Lung (tissue), 12 donors: ENCODE measurements around the gene C8A. TPM values are rescaled to one million over a fixed set of nuclear protein-coding genes. Genes with fewer than 3 reads are reported as not detected.

Experiments
- ATAC-seq: fragments of 200-7000 bp; cut with Tn5 transposase; one replicate; pipeline ENCODE4 v1.9.1; 2020; ENCODE audit warnings: moderate number of reproducible peaks; ENCODE audit not compliant: insufficient read depth, low FRiP score
- DNase-seq, 3 donors: peaks; one replicate each; pipeline ENCODE4 v3.0.0-alpha.2; 2013 to 2017
- H3K27ac ChIP-seq, 2 donors: one replicate each; pipeline ENCODE4 v1.5.1; 2013; ENCODE audit warnings: mild to moderate bottlenecking in 2 of 2, moderate library complexity in 2 of 2, control low read depth in 1 of 2, inconsistent platforms in 1 of 2, low read depth in 1 of 2, low read length in 1 of 2
- H3K27me3 ChIP-seq, 3 donors: one replicate each; pipeline ENCODE4 v1.5.1; 2013; ENCODE audit warnings: low read length in 2 of 3; ENCODE audit not compliant: control insufficient read depth in 3 of 3, insufficient read depth in 3 of 3
- H3K36me3 ChIP-seq, 4 donors: one replicate each; pipeline ENCODE4 v1.5.1; 2013; ENCODE audit warnings: low read length in 4 of 4, mild to moderate bottlenecking in 1 of 4, moderate library complexity in 1 of 4; ENCODE audit not compliant: control insufficient read depth in 4 of 4, insufficient read depth in 4 of 4
- H3K4me1 ChIP-seq, 5 donors: one replicate each; pipeline ENCODE4 v1.5.1; 2013; ENCODE audit warnings: low read length in 5 of 5, mild to moderate bottlenecking in 2 of 5, moderate library complexity in 1 of 5; ENCODE audit not compliant: control insufficient read depth in 5 of 5, insufficient read depth in 5 of 5
- H3K4me3 ChIP-seq: one replicate; pipeline ENCODE4 v1.5.1; 2013; ENCODE audit warnings: mild to moderate bottlenecking, control low read depth, moderate library complexity
- H3K9ac ChIP-seq, 2 donors: one replicate each; pipeline ENCODE4 v1.5.1; 2013; ENCODE audit warnings: low read length in 2 of 2, control low read depth in 1 of 2; ENCODE audit not compliant: insufficient read depth in 1 of 2
- H3K9me3 ChIP-seq, 4 donors: one replicate each; pipeline ENCODE4 v1.5.1; 2013; ENCODE audit warnings: low read length in 3 of 4, mild to moderate bottlenecking in 1 of 4, moderate library complexity in 1 of 4; ENCODE audit not compliant: control insufficient read depth in 4 of 4, insufficient read depth in 3 of 4
- WGBS, 2 donors: extraction: QIAGEN DNeasy Blood & Tissue Kit; methylation state at CpG; one replicate each; pipeline ENCODE4 v1.1.7; 2013; 5-methylcytosine and 5-hydroxymethylcytosine counted together
- polyA plus RNA-seq, 2 donors: library from polyadenylated mRNA; stranded (reverse); fragments of 200-250 nt; gene quantifications; one replicate each; pipeline ENCODE4 v1.2.1, GENCODE V29; 2013
- total RNA-seq, 2 donors: library from RNA; depleted of rRNA in 1 of 2; stranded (reverse); fragments of >200 nt in 1 of 2; gene quantifications; one replicate each; pipeline ENCODE4 v1.2.1, GENCODE V29; 2014 to 2021
- TF ChIP-seq, protein P1 (sequence below): IDR thresholded peaks from 2 replicates; pipeline ENCODE4 v1.5.1; 2012; ENCODE audit warnings: mild to moderate bottlenecking; ENCODE audit errors: control extremely low read depth, extremely low read depth
- donor health status: control.
- donor health status: control.
- donor health status: Bipolar disorder and iron deficiency.
- donor health status: healthy.
- donor health status: DM: yes; HTN: yes; CAD: no.

The C8A gene
- total and polyA plus RNA-seq, 4 donors, result 0.12 to 1.4 TPM; not detected in 2

DNA sequence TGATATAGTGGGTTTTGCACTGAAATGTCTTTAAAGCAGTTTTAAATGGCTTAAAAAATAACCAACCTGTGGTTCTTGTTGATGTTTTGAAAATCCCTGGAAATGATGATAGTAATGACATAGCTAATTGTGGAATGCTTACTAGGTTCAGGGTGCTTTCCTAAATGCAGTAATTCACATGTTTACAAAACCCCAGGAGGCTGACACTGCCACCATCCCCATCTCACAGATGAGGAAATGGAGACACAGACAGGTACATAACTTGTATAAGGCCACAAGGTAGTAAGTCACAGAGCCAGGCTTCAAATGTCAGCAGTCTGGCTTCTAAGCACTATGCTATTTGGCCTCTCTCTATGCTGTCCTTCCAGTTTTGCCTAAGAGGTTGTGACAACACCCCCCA lies 70.6 kb downstream of the C8A start:
- TF ChIP-seq, protein P1, sequence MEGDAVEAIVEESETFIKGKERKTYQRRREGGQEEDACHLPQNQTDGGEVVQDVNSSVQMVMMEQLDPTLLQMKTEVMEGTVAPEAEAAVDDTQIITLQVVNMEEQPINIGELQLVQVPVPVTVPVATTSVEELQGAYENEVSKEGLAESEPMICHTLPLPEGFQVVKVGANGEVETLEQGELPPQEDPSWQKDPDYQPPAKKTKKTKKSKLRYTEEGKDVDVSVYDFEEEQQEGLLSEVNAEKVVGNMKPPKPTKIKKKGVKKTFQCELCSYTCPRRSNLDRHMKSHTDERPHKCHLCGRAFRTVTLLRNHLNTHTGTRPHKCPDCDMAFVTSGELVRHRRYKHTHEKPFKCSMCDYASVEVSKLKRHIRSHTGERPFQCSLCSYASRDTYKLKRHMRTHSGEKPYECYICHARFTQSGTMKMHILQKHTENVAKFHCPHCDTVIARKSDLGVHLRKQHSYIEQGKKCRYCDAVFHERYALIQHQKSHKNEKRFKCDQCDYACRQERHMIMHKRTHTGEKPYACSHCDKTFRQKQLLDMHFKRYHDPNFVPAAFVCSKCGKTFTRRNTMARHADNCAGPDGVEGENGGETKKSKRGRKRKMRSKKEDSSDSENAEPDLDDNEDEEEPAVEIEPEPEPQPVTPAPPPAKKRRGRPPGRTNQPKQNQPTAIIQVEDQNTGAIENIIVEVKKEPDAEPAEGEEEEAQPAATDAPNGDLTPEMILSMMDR, result no peak
- H3K4me3 ChIP-seq, result no peak overlapping the region
- H3K9ac ChIP-seq, result no peak overlapping the region
- no peaks in the 10 kb centered on the region for H3K36me3 ChIP-seq
- ATAC-seq (no peak), DNase-seq (no peak)
- H3K4me1 ChIP-seq, result peaks cover 0 to 3% (median 0%) of the 10 kb centered on the region in 5 donors
- no peak overlapping the region for H3K27ac ChIP-seq
- H3K9me3 ChIP-seq, result peaks cover 0 to 9% (median 0%) of the 10 kb centered on the region in 4 donors
- no peaks in the 10 kb centered on the region for H3K27me3 ChIP-seq

DNA sequence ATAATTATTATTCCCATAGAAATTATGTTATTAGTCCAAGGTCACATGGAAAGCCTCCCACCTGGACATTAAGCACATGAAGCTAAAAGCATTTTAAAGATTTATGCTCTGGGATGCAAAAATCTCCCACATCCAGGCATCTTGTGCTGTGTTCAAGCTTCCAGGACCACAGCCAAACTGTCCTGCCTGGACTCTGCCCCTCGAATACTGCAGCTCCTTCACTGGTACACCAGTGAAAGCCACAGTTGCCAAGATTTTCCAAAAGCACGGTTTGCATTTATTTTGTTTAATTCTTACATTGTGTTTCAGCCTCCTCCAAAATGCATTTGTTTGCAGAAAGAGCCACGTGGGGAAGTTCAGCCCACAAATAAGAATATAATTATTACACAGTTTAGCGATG lies 72.6 kb downstream of the C8A start:
- no peaks in the 10 kb centered on the region for H3K27me3 ChIP-seq
- no peaks in the 10 kb centered on the region for H3K4me1 ChIP-seq
- DNase-seq (no peak), ATAC-seq (no peak)
- peaks cover 0 to 6% (median 0%) of the 10 kb centered on the region in 4 donors for H3K9me3 ChIP-seq
- no peak overlapping the region for H3K4me3 ChIP-seq
- no peaks in the 10 kb centered on the region for H3K36me3 ChIP-seq
- TF ChIP-seq, protein P1, result no peak
- 69 to 75% methylated on average over 4 of the region's 4 CpGs for WGBS, 2 donors
- H3K27ac ChIP-seq, result no peak overlapping the region
- no peak overlapping the region for H3K9ac ChIP-seq

DNA sequence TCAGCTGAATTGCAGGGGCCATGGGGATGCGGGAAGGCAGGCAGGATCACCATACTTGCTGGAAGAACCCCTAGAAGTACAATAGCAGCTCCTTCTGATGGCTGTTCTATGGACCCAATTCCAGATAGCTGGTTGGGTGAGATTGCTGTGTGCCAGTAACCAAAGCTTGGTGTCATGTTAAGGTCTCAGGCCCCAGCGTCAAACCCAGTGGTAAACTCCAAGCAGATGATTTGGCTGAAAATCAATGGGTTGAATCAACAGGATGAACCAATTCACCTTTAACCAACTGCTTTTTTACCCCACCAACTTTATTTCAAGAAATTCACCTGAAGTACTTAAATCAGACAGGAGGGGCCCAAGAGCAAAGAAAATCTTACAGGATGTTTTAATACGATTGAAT lies 73.4 kb downstream of the C8A start:
- 94 to 97% methylated on average over 3 of the region's 3 CpGs for WGBS, 2 donors
- peaks cover 0 to 6% (median 0%) of the 10 kb centered on the region in 4 donors for H3K9me3 ChIP-seq
- no peak overlapping the region for H3K4me3 ChIP-seq
- H3K4me1 ChIP-seq, result no peaks in the 10 kb centered on the region
- H3K27ac ChIP-seq, result no peak overlapping the region
- no peak for DNase-seq
- no peaks in the 10 kb centered on the region for H3K36me3 ChIP-seq
- no peak for ATAC-seq
- no peak overlapping the region for H3K9ac ChIP-seq
- TF ChIP-seq, protein P1, result no peak
- no peaks in the 10 kb centered on the region for H3K27me3 ChIP-seq

DNA sequence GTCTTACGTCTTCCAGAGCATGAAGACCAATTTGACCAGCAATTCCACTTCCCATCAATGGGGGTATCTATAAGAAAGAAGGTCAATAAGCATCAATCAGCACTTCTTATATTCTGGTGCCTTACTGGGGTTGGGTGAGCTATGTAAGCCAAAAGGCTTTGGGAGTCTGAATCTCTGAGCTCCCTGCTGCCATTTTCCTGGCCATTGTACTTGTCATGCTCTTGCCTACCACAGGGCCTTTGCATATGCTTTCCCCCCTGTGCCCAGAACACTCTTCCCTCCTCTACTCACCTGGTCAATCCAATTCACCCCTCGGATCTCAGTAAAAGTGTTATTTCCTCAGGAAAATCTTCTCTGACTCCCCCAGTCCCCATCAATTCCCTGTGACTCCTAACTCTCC lies 74.9 kb downstream of the C8A start:
- no peaks in the 10 kb centered on the region for H3K36me3 ChIP-seq
- ATAC-seq, result no peak
- H3K4me3 ChIP-seq, result no peak overlapping the region
- no peak overlapping the region for H3K9ac ChIP-seq
- H3K9me3 ChIP-seq, result peaks cover 0 to 4% (median 0%) of the 10 kb centered on the region in 4 donors
- H3K4me1 ChIP-seq, result no peaks in the 10 kb centered on the region
- TF ChIP-seq, protein P1, result no peak
- H3K27me3 ChIP-seq, result no peaks in the 10 kb centered on the region
- DNase-seq, result no peak
- no peak overlapping the region for H3K27ac ChIP-seq
- WGBS, 2 donors, result 77 to 90% methylated on average over 2 of the region's 2 CpGs
